ENCODE results near the gene SLC47A2.
A peak's percentile ranks its signal among the peaks of the same experiment; 100 is the strongest.

SLC47A2 gene

DNA sequence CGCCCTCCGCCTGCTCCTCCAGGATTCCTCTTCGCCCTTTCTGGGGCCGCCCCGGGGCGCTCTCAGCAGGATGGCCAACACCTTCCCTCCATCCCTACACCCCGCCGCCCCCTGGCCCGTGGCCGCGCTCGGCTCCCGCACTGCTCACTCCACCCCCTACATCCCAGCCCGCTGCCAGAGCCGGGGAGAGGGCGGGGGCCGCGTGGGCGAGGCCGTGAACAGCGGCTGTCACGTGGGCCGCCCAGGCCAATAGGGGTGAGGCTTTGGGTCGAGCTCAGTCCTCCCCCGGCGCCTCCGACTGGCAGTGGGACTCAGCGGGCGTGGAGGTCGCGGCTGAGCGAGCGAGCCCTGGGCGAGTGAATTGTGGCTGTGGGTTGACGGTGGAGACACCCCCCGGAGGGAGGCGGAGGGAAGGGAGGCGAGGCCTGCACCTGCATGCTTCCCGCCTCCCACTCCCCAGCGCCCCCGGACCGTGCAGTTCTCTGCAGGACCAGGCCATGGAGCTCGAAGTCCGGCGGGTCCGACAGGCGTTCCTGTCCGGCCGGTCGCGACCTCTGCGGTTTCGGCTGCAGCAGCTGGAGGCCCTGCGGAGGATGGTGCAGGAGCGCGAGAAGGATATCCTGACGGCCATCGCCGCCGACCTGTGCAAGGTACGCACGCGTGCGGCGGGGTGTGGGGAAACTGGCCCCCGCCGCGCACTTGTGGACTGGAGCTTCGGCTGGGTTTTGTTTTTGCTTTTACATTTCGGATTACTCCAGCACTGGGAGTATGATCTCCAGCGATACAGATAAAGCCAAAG is 67.7 kb downstream of the SLC47A2 start, which contains the start of gene ALDH3A2:
Gene ALDH3A2, plus strand, starts transcription at position 277 of the 799 bp plus-strand sequence. Its CDS starts 221 bp downstream, at position 498.
- Histone ChIP-seq H2AFZ (ENCODE audit: low read length) (peak within 1 kb of the TSS; percentile 61; the same call in 1 of the 2 replicates), H3K4me1 (ENCODE audit: insufficient read depth, low read length, poor library complexity, severe bottlenecking) (no peaks in the 10 kb centered on the region), H3K27me3 (ENCODE audit: insufficient read depth, low read length, poor library complexity, severe bottlenecking) (no peaks in the 10 kb centered on the region), H3K9me2 (replicated peaks; ENCODE audit: low read depth, low read length) (no peaks in the 10 kb centered on the region), H3K4me2 (ENCODE audit: low read depth, low read length, poor library complexity, severe bottlenecking) (no peak within 1 kb of the TSS), H3K79me2 (ENCODE audit: insufficient read depth, low read length) (no peaks in the 10 kb centered on the region), H3F3A (ENCODE audit: low read depth) (no peaks in the 10 kb centered on the region), H3K9ac (ENCODE audit: low read depth, low read length, poor library complexity, severe bottlenecking) (no peak within 1 kb of the TSS), H4K20me1 (ENCODE audit: insufficient read depth, low read length, poor library complexity, severe bottlenecking) (no peaks in the 10 kb centered on the region), H3K36me3 (ENCODE audit: insufficient read depth, low read length) (no peaks in the 10 kb centered on the region), H3K4me3 (ENCODE audit: low read length, poor library complexity, severe bottlenecking) (no peak within 1 kb of the TSS), H3K9me3 (ENCODE audit: insufficient read depth, low read depth, low read length) (no peaks in the 10 kb centered on the region)
- TF ChIP-seq EZH2phosphoT487 (IDR thresholded peaks at IDR 0.05; ENCODE audit: borderline replicate concordance), result no peak
- TF ChIP-seq, protein P1, sequence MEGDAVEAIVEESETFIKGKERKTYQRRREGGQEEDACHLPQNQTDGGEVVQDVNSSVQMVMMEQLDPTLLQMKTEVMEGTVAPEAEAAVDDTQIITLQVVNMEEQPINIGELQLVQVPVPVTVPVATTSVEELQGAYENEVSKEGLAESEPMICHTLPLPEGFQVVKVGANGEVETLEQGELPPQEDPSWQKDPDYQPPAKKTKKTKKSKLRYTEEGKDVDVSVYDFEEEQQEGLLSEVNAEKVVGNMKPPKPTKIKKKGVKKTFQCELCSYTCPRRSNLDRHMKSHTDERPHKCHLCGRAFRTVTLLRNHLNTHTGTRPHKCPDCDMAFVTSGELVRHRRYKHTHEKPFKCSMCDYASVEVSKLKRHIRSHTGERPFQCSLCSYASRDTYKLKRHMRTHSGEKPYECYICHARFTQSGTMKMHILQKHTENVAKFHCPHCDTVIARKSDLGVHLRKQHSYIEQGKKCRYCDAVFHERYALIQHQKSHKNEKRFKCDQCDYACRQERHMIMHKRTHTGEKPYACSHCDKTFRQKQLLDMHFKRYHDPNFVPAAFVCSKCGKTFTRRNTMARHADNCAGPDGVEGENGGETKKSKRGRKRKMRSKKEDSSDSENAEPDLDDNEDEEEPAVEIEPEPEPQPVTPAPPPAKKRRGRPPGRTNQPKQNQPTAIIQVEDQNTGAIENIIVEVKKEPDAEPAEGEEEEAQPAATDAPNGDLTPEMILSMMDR (conservative IDR thresholded peaks at IDR 0.05; ENCODE audit: low read length), result no peak

DNA sequence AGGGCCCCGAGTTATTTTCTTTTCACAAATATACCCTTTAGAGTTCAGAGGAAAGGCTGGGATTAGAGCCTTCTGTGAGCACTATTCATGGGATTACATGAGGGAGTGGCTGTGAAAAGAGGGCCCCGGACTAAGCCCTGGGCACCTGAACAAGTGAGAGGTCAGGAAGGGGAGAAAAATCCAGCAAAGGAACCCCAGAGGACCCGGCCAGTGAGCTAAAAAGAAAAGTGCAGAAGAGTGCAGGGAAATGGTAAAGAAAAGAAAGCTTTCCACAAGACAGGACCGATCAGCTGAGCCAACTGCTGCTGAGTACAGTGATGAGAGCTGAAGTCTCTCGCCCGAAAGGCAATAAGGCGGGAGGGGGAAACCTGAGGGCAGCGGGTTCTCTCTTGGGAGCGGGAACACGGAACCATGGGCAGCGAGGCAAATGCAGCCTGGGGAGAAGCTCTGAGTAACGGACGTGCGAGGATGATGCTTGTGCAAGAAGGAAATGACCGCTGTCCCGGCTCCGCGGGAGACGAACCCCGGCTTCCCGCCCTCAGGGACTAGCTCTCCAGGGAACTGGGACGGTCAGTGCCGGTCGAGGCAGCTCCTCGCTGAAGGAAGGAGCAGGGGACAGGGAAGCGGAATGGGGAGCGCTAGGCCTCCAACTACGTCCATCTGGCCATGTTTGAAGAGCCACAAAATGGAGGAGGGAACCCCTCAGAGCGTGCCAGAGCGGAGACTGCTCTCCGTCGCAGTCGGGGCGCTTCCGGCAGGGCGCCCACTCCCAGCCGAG is 68.5 kb downstream of the SLC47A2 start:
- TF ChIP-seq, protein P1 (conservative IDR thresholded peaks at IDR 0.05; ENCODE audit: low read length), result no peak
- TF ChIP-seq EZH2phosphoT487 (IDR thresholded peaks at IDR 0.05; ENCODE audit: borderline replicate concordance), result no peak
- Histone ChIP-seq H3K79me2 (ENCODE audit: insufficient read depth, low read length) (no peaks in the 10 kb centered on the region), H3K9ac (ENCODE audit: low read depth, low read length, poor library complexity, severe bottlenecking) (no peak overlapping the region), H3K4me1 (ENCODE audit: insufficient read depth, low read length, poor library complexity, severe bottlenecking) (no peaks in the 10 kb centered on the region), H2AFZ (ENCODE audit: low read length) (peak overlapping the region; percentile 61; the same call in 1 of the 2 replicates), H3F3A (ENCODE audit: low read depth) (no peaks in the 10 kb centered on the region), H3K9me2 (replicated peaks; ENCODE audit: low read depth, low read length) (no peaks in the 10 kb centered on the region), H3K36me3 (ENCODE audit: insufficient read depth, low read length) (no peaks in the 10 kb centered on the region), H3K27me3 (ENCODE audit: insufficient read depth, low read length, poor library complexity, severe bottlenecking) (no peaks in the 10 kb centered on the region), H4K20me1 (ENCODE audit: insufficient read depth, low read length, poor library complexity, severe bottlenecking) (no peaks in the 10 kb centered on the region), H3K4me3 (ENCODE audit: low read length, poor library complexity, severe bottlenecking) (no peak overlapping the region), H3K4me2 (ENCODE audit: low read depth, low read length, poor library complexity, severe bottlenecking) (no peak overlapping the region), H3K9me3 (ENCODE audit: insufficient read depth, low read depth, low read length) (no peaks in the 10 kb centered on the region)

DNA sequence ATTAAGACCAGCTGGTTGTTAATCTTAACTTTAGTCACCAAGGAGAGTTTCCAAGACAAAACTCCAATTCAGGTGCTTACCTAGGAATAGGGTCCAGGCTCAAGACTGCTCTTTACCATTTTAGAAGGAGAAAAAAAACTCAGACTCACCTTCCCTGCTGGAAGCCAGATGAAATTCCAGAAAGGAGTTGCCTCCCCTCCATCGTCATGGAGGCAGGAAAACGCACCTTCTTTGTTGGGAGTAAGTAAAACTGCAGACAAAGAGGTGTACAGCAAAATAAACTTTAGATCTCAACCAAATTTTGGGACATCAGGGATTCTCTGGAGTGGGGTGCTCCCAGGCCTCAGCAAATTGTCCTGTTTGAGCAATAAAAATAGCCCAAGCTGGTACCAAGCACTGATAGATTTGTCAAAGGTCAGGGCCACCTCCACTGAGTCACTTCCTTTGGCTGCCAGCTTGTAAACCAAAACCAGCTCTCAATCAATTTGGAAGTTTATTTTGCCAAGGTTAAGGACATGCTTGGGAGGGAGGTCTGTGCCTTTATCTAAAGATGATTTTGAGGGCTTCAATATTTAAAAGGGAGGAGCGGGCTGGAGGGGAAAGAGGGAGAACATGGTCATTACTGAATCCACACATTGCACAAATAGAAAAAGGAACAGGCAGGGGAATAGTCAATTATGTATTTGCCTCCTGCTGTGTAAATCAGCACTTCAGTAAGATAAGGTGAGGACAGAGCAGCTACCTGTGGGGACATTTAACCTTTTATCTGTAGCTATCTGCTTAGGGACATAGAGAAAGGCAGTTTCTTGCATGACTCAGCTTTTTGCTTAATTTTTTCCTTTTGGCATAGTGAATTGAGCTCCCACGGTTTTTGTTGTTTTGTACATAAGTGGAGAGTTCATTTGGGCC is 69.3 kb downstream of the SLC47A2 start:
- Histone ChIP-seq H3K4me3 (ENCODE audit: low read length, poor library complexity, severe bottlenecking) (no peak overlapping the region), H3K4me1 (ENCODE audit: insufficient read depth, low read length, poor library complexity, severe bottlenecking) (no peaks in the 10 kb centered on the region), H4K20me1 (ENCODE audit: insufficient read depth, low read length, poor library complexity, severe bottlenecking) (no peaks in the 10 kb centered on the region), H3K9ac (ENCODE audit: low read depth, low read length, poor library complexity, severe bottlenecking) (no peak overlapping the region), H3K9me3 (ENCODE audit: insufficient read depth, low read depth, low read length) (no peaks in the 10 kb centered on the region), H3K4me2 (ENCODE audit: low read depth, low read length, poor library complexity, severe bottlenecking) (no peak overlapping the region), H3K9me2 (replicated peaks; ENCODE audit: low read depth, low read length) (no peaks in the 10 kb centered on the region), H3F3A (ENCODE audit: low read depth) (no peaks in the 10 kb centered on the region), H2AFZ (ENCODE audit: low read length) (peak overlapping the region; percentile 61), H3K36me3 (ENCODE audit: insufficient read depth, low read length) (no peaks in the 10 kb centered on the region), H3K79me2 (ENCODE audit: insufficient read depth, low read length) (no peaks in the 10 kb centered on the region), H3K27me3 (ENCODE audit: insufficient read depth, low read length, poor library complexity, severe bottlenecking) (no peaks in the 10 kb centered on the region)
- TF ChIP-seq, protein P1 (conservative IDR thresholded peaks at IDR 0.05; ENCODE audit: low read length), result no peak
- no peak for TF ChIP-seq EZH2phosphoT487 (IDR thresholded peaks at IDR 0.05; ENCODE audit: borderline replicate concordance)

Measured in Loucy (cell line).